Hippocampal formation (tissue), 2 donors: ENCODE measurements around the gene ZNF547.
"Not testable (repeated sequence)": the region's sequence is repeated elsewhere in the genome, so short reads cannot be mapped to it uniquely, and the experiment has no call there.

Source experiments
- DNase-seq, 2 donors: peaks; one replicate each; lab custom pipeline; 2025; lab: John Stamatoyannopoulos, UW

The ZNF547 gene

GRCh38 chr19:57374647-57375046, 11.3 kb downstream of the ZNF547 start:
- not testable (repeated sequence) for DNase-seq

DNA sequence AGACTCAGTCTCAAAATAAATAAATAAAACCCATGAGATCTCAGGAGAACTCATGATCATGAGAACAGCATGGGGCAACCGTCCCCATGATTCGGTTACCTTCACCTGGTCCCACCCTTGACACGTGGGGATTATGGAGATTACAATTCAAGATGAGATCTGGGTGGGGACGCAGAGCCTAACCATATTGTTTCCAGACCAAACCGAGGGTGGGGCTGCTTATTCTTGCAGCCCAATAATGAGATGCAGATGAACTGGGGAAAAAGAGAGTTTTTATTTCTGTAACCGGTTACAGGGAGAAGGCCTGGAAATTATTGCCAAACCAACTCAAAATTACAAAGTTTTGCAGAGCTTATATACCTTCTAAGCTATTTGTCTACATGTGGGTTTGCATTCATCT, 12.8 kb downstream of the ZNF547 start:
- no peak for DNase-seq

DNA sequence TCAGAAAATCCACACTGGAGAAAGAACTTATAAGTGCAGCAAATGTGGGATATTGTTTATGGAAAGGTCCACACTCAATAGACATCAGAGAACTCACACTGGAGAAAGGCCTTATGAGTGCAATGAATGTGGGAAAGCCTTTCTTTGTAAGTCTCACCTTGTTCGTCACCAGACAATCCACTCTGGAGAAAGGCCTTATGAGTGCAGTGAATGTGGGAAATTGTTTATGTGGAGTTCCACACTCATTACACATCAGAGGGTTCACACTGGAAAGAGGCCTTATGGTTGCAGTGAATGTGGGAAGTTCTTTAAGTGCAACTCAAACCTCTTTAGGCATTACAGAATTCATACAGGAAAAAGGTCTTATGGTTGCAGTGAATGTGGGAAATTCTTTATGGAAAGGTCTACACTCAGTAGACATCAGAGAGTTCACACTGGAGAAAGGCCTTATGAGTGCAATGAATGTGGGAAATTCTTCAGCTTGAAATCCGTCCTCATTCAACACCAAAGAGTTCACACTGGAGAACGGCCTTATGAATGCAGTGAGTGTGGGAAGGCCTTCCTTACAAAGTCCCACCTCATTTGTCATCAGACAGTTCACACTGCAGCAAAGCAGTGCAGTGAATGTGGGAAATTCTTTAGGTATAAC, 14.3 kb downstream of the ZNF547 start:
- DNase-seq = no peak

DNA sequence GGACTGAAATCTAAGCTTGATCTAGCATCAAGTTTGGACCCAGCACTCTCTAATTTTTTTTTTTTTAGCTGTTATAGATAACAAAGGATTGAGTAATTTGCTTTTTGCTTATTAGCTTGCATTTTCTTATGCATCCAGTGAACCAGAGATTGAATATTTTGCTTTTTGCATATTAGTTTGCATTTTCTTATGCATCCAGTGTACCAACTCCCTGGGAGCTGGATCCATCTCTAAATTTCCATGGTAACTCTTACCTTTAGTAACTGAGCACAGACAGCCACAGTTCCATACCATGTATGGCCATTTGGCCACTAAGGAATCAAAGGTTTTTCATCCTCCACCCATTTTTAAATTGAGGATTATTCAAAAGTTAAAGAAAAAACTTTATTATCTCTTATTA, 17.6 kb downstream of the ZNF547 start:
- no peak for DNase-seq

GRCh38 chr19:57382806-57383488, 19.6 kb downstream of the ZNF547 start:
- no peak for DNase-seq

- no peak for DNase-seq
Observed at GRCh38 chr19:57389194-57389729, 25.9 kb downstream of the ZNF547 start.

DNA sequence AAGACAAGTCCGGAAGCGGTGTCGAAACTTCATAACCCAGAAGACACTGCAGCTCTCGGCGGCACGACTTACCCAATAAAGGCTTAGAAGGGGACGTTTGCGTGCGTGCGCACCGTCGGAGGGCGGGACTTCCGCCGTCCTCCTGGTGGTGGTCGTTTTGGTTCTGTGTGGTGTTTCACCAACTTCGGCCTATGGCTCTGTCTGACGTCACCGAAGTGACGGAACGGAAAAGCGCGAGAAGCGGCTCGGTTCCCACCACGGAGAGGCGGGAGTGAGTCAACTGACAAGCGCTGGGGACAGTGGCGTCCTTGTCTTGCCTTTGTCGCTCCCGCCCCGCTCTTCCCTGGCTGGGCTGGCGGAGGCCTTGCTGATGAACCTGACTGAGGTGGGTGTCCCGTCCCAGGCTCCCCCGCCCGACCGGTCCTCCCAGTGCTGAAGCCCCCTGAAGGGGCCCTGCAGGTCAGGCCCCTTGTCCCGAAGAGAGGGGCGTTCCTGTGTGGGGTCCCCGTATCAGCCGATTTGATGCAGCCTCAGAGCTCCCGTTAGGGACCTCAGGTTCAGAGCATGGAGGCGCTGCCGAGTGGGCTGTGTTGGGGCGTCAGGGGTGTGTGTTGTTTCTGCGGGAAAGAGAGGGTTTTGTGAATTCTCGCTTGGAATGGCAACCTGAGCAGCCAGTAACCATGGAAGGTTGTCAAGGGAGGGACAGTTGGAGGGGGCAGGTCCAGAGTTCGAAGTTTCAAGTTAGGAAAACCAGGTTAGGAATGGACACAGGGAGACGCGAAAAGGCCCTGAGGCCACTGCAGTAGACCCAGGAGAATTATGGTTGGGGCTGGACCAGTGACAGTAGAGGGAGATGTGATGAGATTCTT, 26.6 kb downstream of the ZNF547 start, which contains the start of gene ZNF548:
ZNF548 (plus strand) TSS at position 125 of the 869 bp plus-strand sequence; CDS start at position 371, 246 bp downstream.
- peak; percentile 93 to 98 for DNase-seq

DNA sequence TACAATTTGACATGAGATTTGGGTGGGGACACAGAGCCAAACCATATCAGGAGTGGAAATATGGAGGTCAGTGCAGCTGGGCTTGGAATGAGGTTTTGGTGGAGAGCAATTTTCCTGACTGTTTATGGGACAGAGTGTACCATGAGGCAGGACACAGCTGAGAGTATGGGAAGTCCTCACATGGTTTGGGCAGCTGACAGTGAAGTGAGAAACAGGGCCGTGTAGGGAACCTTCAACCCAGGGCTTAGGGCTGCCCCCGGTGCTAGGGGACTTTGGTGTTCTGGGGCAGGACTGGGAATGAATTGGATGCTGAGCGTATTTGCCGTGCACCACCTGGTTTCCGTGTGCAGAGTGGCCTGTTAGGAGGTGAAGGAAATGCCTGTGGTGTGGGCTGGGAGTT, 32.4 kb downstream of the ZNF547 start:
- DNase-seq = no peak

DNA sequence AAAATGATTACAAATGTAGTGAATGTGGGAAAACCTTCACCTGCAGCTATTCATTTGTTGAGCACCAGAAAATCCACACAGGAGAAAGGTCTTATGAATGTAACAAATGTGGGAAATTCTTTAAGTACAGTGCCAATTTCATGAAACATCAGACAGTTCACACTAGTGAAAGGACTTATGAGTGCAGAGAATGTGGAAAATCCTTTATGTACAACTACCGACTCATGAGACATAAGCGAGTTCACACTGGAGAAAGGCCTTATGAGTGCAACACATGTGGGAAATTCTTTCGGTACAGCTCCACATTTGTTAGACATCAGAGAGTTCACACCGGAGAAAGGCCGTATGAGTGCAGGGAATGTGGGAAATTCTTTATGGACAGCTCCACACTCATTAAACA, 35.5 kb downstream of the ZNF547 start:
- DNase-seq = no peak

GRCh38 chr19:57403737-57404563, 40.6 kb downstream of the ZNF547 start:
- no peak for DNase-seq

- DNase-seq = peak in 1 of 2 donors; percentile 5
Observed at GRCh38 chr19:57406516-57407123, 43.3 kb downstream of the ZNF547 start.

- peak; percentile 91 to 94 for DNase-seq
Observed at GRCh38 chr19:57410877-57411671, 47.7 kb downstream of the ZNF547 start, which contains the start of gene ZNF17. Gene ZNF17, plus strand, starts transcription at chr19:57411161. Its CDS starts 2,455 bp downstream, at chr19:57413616.

- DNase-seq = no peak
Observed at GRCh38 chr19:57419439-57419838, 56.1 kb downstream of the ZNF547 start.

GRCh38 chr19:57421037-57421436, 57.7 kb downstream of the ZNF547 start:
- DNase-seq = no peak
